ENCODE measurements around the gene SLC39A7.

The SLC39A7 gene

GRCh38 chr6:33185190-33185589 is 15.5 kb upstream of the SLC39A7 start:
- H2AK5ac ChIP-seq (ENCODE audit: low read length), result no peak overlapping the region
- no peak overlapping the region for H3K23ac ChIP-seq (ENCODE audit: low read length)
- no CpG with 5 or more reads among the region's 9 CpGs for WGBS (ENCODE audit: extremely low coverage, insufficient coverage, low lambda C conversion rate)
- DNase-seq, result no peak
- no peaks in the 10 kb centered on the region for H3K36me3 ChIP-seq (ENCODE audit: control insufficient read depth, insufficient read depth, low read length)
- no peak overlapping the region for H3K4ac ChIP-seq (ENCODE audit: low read depth, low read length)
- H3K18ac ChIP-seq (ENCODE audit: low read length), result no peak overlapping the region
- H3K79me2 ChIP-seq (ENCODE audit: control insufficient read depth, insufficient read depth, low read length), result no peaks in the 10 kb centered on the region
- H3K4me1 ChIP-seq (ENCODE audit: control insufficient read depth, low read depth, low read length), result no peaks in the 10 kb centered on the region
- no peak overlapping the region for H2BK120ac ChIP-seq (ENCODE audit: low read depth, low read length)
- no peak overlapping the region for H3K56ac ChIP-seq (ENCODE audit: low read length)
- no peak overlapping the region for H4K5ac ChIP-seq (ENCODE audit: low read length)
- H3K79me1 ChIP-seq (ENCODE audit: low read length), result no peaks in the 10 kb centered on the region
- H2BK5ac ChIP-seq (ENCODE audit: low read length), result no peak overlapping the region
- H4K8ac ChIP-seq (ENCODE audit: low read depth, low read length), result no peak overlapping the region
- no peak overlapping the region for H3K4me3 ChIP-seq (ENCODE audit: low read length)
- no peak overlapping the region for H2BK15ac ChIP-seq (replicated peaks; ENCODE audit: low read depth)
- no peak overlapping the region for H3K9ac ChIP-seq (ENCODE audit: low read length)
- H3K27ac ChIP-seq (ENCODE audit: low read depth, low read length), result no peak overlapping the region
- no peak overlapping the region for H3K4me2 ChIP-seq (ENCODE audit: low read length)
- H3K27me3 ChIP-seq (ENCODE audit: insufficient read depth, low read length, poor library complexity), result no peaks in the 10 kb centered on the region

GRCh38 chr6:33185654-33186187 is 14.9 kb upstream of the SLC39A7 start:
- Histone ChIP-seq H2BK15ac (replicated peaks; ENCODE audit: low read depth) (no peak overlapping the region), H3K4me2 (ENCODE audit: low read length) (no peak overlapping the region), H3K9ac (ENCODE audit: low read length) (no peak overlapping the region), H2AK5ac (ENCODE audit: low read length) (no peak overlapping the region), H3K4ac (ENCODE audit: low read depth, low read length) (no peak overlapping the region), H3K27ac (ENCODE audit: low read depth, low read length) (no peak overlapping the region), H3K4me1 (ENCODE audit: control insufficient read depth, low read depth, low read length) (no peaks in the 10 kb centered on the region), H3K23ac (ENCODE audit: low read length) (no peak overlapping the region), H3K18ac (ENCODE audit: low read length) (no peak overlapping the region), H3K36me3 (ENCODE audit: control insufficient read depth, insufficient read depth, low read length) (no peaks in the 10 kb centered on the region), H4K8ac (ENCODE audit: low read depth, low read length) (no peak overlapping the region), H4K5ac (ENCODE audit: low read length) (no peak overlapping the region), H3K27me3 (ENCODE audit: insufficient read depth, low read length, poor library complexity) (no peaks in the 10 kb centered on the region), H3K56ac (ENCODE audit: low read length) (no peak overlapping the region), H2BK5ac (ENCODE audit: low read length) (no peak overlapping the region), H3K4me3 (ENCODE audit: low read length) (no peak overlapping the region), H3K79me2 (ENCODE audit: control insufficient read depth, insufficient read depth, low read length) (no peaks in the 10 kb centered on the region), H3K79me1 (ENCODE audit: low read length) (no peaks in the 10 kb centered on the region), H2BK120ac (ENCODE audit: low read depth, low read length) (no peak overlapping the region)
- DNase-seq, result no peak
- WGBS (ENCODE audit: extremely low coverage, insufficient coverage, low lambda C conversion rate), result 100% methylated on average over 1 of the region's 4 CpGs

- Histone ChIP-seq H2BK15ac (replicated peaks; ENCODE audit: low read depth) (no peak overlapping the region), H3K79me2 (ENCODE audit: control insufficient read depth, insufficient read depth, low read length) (no peaks in the 10 kb centered on the region), H3K18ac (ENCODE audit: low read length) (no peak overlapping the region), H2AK5ac (ENCODE audit: low read length) (no peak overlapping the region), H3K4ac (ENCODE audit: low read depth, low read length) (no peak overlapping the region), H2BK120ac (ENCODE audit: low read depth, low read length) (no peak overlapping the region), H4K5ac (ENCODE audit: low read length) (no peak overlapping the region), H3K4me3 (ENCODE audit: low read length) (no peak overlapping the region), H3K9ac (ENCODE audit: low read length) (no peak overlapping the region), H4K8ac (ENCODE audit: low read depth, low read length) (no peak overlapping the region), H3K4me1 (ENCODE audit: control insufficient read depth, low read depth, low read length) (peaks cover 3% of the 10 kb centered on the region), H3K27ac (ENCODE audit: low read depth, low read length) (no peak overlapping the region), H3K4me2 (ENCODE audit: low read length) (no peak overlapping the region), H3K23ac (ENCODE audit: low read length) (no peak overlapping the region), H3K79me1 (ENCODE audit: low read length) (no peaks in the 10 kb centered on the region), H3K36me3 (ENCODE audit: control insufficient read depth, insufficient read depth, low read length) (no peaks in the 10 kb centered on the region), H2BK5ac (ENCODE audit: low read length) (no peak overlapping the region), H3K27me3 (ENCODE audit: insufficient read depth, low read length, poor library complexity) (no peaks in the 10 kb centered on the region), H3K56ac (ENCODE audit: low read length) (no peak overlapping the region)
- DNase-seq, result no peak
- WGBS (ENCODE audit: extremely low coverage, insufficient coverage, low lambda C conversion rate), result no CpG with 5 or more reads among the region's 1 CpG
Observed at GRCh38 chr6:33187809-33188208, 12.9 kb upstream of the SLC39A7 start.

GRCh38 chr6:33189164-33189563 is 11.5 kb upstream of the SLC39A7 start:
- Histone ChIP-seq H3K27me3 (ENCODE audit: insufficient read depth, low read length, poor library complexity) (no peaks in the 10 kb centered on the region), H2BK5ac (ENCODE audit: low read length) (no peak overlapping the region), H3K23ac (ENCODE audit: low read length) (no peak overlapping the region), H3K4me3 (ENCODE audit: low read length) (no peak overlapping the region), H2BK120ac (ENCODE audit: low read depth, low read length) (no peak overlapping the region), H3K36me3 (ENCODE audit: control insufficient read depth, insufficient read depth, low read length) (no peaks in the 10 kb centered on the region), H3K79me2 (ENCODE audit: control insufficient read depth, insufficient read depth, low read length) (no peaks in the 10 kb centered on the region), H3K18ac (ENCODE audit: low read length) (no peak overlapping the region), H2AK5ac (ENCODE audit: low read length) (no peak overlapping the region), H3K79me1 (ENCODE audit: low read length) (no peaks in the 10 kb centered on the region), H3K27ac (ENCODE audit: low read depth, low read length) (no peak overlapping the region), H4K5ac (ENCODE audit: low read length) (no peak overlapping the region), H3K4ac (ENCODE audit: low read depth, low read length) (no peak overlapping the region), H3K4me1 (ENCODE audit: control insufficient read depth, low read depth, low read length) (peaks cover 3% of the 10 kb centered on the region), H3K4me2 (ENCODE audit: low read length) (no peak overlapping the region), H4K8ac (ENCODE audit: low read depth, low read length) (no peak overlapping the region), H3K56ac (ENCODE audit: low read length) (no peak overlapping the region), H2BK15ac (replicated peaks; ENCODE audit: low read depth) (no peak overlapping the region), H3K9ac (ENCODE audit: low read length) (no peak overlapping the region)
- no CpG with 5 or more reads among the region's 8 CpGs for WGBS (ENCODE audit: extremely low coverage, insufficient coverage, low lambda C conversion rate)
- no peak for DNase-seq

DNA sequence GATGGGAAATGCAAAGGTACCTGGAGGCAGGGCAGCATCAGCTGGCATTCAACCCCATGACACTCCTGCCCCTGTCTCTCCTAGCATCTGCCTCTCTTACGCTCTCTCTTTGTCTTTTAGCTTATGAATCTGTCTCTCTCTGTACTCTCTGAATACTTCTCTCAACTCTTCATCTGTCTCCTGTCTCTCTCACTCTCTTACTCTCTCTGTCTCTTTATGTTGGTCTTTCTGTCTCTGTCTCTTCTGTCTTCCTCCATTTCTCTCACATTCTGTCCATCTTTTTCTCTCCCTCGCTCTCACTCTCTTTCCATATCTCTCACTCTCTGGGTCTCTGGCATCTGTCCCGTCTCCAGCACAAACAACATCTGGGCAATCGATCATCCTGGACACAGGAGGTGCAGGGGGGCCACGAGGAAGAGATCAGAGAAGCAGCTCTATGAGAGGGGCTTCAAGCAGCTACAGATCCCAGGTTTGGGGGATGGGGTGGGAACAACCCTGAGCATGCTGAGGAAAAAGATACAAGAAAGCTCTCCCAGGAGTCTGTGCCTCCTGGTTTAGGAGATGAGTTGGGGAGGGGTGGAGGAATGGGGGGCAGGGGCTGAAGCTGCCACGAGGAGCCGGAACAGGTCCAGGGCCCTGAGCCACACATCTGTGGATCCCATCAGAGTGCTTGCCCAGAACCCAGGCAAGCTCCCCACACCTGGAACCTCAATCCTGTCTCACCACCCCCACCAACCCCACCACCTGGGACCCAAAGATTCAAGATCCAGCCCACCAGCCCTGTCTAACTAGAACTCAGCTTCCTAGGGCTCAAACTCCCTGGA is 10.8 kb upstream of the SLC39A7 start:
- WGBS (ENCODE audit: extremely low coverage, insufficient coverage, low lambda C conversion rate), result no CpG with 5 or more reads among the region's 7 CpGs
- Histone ChIP-seq H2BK120ac (ENCODE audit: low read depth, low read length) (no peak overlapping the region), H4K8ac (ENCODE audit: low read depth, low read length) (no peak overlapping the region), H3K79me2 (ENCODE audit: control insufficient read depth, insufficient read depth, low read length) (no peaks in the 10 kb centered on the region), H3K56ac (ENCODE audit: low read length) (no peak overlapping the region), H4K5ac (ENCODE audit: low read length) (no peak overlapping the region), H3K27ac (ENCODE audit: low read depth, low read length) (no peak overlapping the region), H2BK5ac (ENCODE audit: low read length) (no peak overlapping the region), H3K36me3 (ENCODE audit: control insufficient read depth, insufficient read depth, low read length) (no peaks in the 10 kb centered on the region), H3K4ac (ENCODE audit: low read depth, low read length) (no peak overlapping the region), H3K23ac (ENCODE audit: low read length) (no peak overlapping the region), H3K9ac (ENCODE audit: low read length) (no peak overlapping the region), H3K18ac (ENCODE audit: low read length) (no peak overlapping the region), H3K27me3 (ENCODE audit: insufficient read depth, low read length, poor library complexity) (no peaks in the 10 kb centered on the region), H3K4me3 (ENCODE audit: low read length) (no peak overlapping the region), H3K79me1 (ENCODE audit: low read length) (no peaks in the 10 kb centered on the region), H3K4me1 (ENCODE audit: control insufficient read depth, low read depth, low read length) (peaks cover 3% of the 10 kb centered on the region), H2BK15ac (replicated peaks; ENCODE audit: low read depth) (no peak overlapping the region), H3K4me2 (ENCODE audit: low read length) (no peak overlapping the region), H2AK5ac (ENCODE audit: low read length) (no peak overlapping the region)
- DNase-seq, result no peak
